Measurements from ENCODE around the gene ZNF350. TPM values are rescaled to one million over a fixed set of nuclear protein-coding genes. Genes with fewer than 3 reads are reported as not detected.
"Not testable (repeated sequence)": the region's sequence is repeated elsewhere in the genome, so short reads cannot be mapped to it uniquely, and the experiment has no call there.

Gene ZNF350
- 1.3 and 1.9 TPM in 2 replicates for total RNA-seq (2014; rRNA removed; shearing (Covaris generic))

DNA sequence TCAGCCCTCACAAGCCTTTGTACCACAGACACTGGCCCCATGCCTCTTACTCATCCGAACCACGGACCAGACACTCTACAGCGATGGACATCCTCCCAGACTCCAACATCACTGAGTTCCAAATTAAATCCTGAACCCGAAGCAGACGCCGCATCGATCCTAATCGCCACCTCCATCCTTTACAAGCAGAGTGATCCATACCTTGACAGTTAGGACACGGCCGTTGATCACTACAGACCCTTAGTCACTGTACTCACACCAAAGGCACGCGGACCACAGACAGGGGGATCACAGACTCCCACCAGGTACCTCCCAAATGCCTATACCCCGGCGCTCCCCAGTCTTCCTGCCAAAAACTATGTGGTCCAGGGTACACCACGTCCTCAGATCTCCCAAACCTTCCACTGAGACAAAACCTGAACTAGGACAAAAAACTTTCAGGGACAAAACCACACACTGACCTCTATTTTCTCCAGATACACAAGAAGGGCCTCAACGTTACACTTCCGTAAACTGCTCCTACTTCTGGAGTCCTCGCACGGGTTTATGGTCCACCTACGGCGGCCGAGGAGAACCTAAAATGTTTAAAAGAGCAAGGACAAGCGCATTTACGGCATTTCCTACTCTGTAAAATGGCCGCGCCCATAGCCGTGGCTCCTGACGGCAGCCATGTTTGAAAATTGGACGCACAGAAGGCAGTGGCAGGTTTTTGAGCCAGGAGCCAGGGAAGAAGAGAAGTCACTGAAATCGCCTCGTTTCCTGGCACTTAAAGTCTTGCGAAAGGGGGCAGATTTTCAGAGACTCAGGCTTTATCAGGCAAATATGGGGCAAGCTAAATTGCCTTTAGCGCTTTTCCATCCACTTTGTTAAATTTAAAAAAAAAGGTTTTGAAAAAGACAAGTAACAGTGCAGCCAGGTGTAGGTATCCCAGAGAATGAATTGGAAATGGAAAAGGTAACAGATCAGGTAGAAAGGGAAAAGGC lies at the start of gene ZNF350:
Gene ZNF350, minus strand, starts transcription at position 532 of the 983 bp plus-strand sequence. CDS start 12,480 bp downstream, outside the sequence.
- DNase-seq (ENCODE audit: low spot score), result peak; percentile 87

DNA sequence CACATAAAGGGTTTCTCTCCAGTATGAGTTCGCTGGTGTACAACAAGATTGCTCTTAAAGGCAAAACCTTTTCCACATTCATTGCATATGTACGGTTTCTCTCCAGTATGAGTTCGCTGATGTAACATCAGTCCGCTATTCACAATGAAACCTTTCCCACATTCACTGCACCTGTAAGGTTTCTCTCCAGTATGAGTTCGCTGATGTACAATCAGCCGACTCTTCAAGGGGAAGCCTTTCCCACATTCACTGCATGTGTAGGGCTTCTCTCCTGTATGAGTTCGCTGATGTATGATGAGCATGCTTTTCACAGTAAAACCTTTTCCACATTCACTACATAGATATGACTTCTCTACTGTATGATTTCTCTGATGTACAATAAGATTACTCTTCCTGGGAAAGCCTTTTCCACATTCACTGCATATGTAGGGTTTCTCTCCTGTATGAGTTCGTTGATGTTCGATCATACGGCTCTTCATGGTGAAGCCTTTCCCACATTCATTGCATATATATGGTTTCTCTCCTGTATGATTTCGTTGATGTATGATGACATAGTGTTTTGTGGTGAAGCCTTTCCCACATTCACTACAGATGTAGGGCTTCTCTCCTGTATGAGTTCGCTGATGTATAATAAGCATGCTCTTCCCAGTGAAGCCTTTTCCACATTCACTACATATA lies 47.5 kb upstream of the ZNF350 start:
- DNase-seq (ENCODE audit: low spot score), result no peak

DNA sequence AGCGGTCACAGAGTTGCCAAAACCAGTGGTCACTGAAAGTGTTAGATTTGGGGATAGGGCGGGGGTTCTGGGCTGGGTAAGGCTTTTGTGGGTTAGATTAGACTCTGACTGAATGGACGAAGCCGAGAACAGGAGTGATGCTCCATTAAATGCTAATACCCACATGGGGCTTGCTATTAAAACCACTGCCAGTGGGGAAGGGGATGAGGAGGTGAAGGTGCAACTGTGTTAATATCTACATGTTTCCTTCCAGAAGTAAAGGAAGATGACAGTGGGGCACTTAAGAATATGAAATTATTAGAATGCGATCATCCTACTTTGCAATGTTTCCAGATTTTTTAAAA lies 42.1 kb upstream of the ZNF350 start:
- no peak for DNase-seq (ENCODE audit: low spot score)

DNA sequence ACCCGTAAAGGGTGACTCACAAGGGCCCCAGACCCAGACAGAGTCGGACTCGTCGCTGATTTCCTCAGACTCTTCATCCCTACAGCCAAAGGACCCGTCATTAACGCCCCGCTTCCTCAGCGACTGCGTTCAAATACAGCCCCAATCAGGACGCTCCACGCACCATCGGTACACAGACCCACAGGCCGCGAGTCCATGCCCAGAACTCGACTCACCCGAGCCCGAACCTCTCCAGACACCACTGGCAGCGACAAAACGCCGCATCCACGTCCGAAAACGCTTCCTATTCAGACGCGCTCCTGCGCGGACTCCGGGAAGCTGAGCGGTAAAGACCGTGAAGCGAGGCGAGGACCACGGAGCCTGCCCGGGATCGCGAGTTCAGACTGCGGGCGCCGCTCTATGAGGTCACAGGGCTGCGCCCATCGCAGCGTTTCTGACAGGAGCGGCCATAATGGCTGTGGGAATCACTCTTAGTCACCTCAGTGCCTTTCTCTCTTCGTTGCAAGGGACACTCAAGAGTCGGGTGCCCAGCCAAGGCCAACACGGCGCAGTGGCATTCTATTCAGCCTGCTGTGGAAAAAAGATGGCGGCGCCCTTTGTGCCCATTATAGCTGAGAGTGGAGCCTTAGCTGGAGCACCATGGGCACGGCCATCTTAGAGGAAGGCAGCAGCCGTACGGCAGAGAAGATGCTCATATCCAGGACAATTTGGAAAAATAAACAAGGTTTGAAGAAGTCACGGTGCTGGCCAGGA lies 41.6 kb upstream of the ZNF350 start, which contains the start of gene ZNF614:
Gene ZNF614, minus strand, starts transcription at position 353 of the 753 bp plus-strand sequence. CDS start 2,634 bp downstream, outside the sequence.
- peak; percentile 97 for DNase-seq (ENCODE audit: low spot score)

DNA sequence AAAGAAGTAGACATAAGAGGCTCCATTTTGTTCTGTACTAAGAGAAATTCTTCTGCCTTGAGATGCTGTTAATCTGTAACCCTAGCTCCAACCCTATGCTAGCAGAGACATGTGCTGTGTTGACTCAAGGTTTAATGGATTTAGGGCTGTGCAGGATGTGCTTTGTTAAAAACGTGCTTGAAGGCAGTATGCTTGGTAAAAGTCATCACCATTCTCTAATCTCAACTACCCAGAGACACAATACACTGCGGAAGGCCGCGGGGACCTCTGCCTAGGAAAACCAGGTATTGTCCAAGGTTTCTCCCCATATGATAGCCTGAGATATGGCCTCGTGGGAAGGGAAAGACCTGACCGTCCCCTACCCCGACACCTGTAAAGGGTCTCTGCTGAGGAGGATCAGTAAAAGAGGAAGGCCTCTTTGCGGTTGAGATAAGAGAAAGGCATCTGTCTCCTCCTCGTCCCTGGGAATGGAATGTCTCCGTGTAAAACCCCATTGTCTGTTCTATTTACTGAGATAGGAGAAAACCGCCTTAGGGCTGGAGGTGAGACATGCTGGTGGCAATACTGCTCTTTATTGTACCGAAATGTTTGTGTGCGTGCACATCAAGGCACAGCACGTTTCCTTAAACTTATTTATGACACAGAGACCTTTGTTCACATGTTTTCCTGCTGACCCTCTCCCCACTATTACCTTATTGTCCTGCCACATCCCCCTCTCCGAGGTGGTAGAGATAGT lies 39.8 kb upstream of the ZNF350 start:
- DNase-seq (ENCODE audit: low spot score), result not testable (repeated sequence)

DNA sequence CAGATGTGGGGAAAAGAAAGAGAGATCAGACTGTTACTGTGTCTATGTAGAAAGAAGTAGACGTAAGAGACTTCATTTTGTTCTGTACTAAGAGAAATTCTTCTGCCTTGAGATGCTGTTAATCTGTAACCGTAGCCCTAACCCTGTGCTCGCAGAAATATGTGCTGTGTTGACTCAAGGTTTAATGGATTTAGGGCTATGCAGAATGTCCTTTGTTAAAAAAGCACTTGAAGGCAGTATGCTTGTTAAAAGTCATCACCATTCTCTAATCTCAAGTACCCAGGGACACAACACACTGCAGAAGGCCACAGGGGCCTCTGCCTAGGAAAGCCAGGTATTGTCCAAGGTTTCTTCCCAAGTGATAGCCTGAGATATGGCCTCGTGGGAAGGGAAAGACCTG lies 37.8 kb upstream of the ZNF350 start:
- DNase-seq (ENCODE audit: low spot score), result not testable (repeated sequence)

DNA sequence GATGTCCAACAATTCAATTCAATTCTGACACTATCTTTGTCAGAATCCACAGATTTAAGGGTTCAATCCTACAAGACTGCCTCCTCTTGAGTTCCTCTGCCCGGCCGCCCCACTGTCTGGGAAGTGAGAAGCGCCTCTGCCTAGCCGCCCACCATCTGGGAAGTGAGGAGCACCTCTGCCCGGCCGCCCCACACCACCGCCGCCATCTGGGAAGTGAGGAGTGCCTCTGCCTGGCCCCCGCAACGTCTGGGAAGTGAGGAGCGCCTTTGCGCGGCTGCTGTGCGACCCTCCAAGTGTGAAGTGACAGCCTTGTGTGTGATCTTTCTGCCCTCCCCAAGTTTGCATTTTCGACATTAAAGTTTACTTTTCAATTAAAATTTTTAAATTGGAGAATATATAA lies 35.6 kb upstream of the ZNF350 start:
- DNase-seq (ENCODE audit: low spot score), result no peak

DNA sequence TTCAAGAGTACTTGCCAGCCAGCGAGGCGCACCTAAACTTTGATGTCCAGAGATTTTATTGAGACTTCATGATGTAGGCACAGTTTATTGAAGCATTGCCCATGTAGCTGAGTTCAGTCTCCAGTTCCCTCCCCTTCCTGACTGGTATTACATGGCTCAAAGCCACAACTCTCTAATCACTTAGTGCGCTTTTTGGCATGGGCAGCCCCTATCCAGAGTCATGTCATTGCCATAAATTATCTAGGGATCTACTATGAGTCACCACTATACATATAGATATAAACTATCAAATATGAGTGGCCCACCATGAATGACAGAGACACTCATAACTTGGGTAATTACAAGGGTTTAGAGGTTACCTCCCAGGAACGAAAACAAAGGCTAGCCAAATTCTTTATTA lies 33.9 kb upstream of the ZNF350 start:
- DNase-seq (ENCODE audit: low spot score), result no peak

DNA sequence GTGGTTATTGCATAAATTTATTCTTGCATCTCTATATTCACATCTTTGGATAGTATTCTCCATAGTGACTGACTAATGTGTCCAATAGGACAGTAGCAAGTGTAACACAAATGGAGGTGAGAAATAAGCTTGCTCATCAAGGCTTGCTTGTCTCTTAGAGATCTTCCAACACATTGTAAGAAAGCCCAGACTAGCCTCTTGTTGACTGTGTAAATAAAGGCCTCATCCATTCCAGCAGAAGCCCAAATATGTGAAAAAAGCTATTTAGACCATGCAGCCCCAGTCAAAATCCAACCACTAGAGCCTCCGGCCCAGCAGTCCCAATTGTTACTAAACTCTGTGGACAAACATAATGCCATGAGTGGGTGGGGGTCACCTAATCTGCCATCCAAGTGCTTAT lies 24.0 kb upstream of the ZNF350 start:
- DNase-seq (ENCODE audit: low spot score), result no peak

DNA sequence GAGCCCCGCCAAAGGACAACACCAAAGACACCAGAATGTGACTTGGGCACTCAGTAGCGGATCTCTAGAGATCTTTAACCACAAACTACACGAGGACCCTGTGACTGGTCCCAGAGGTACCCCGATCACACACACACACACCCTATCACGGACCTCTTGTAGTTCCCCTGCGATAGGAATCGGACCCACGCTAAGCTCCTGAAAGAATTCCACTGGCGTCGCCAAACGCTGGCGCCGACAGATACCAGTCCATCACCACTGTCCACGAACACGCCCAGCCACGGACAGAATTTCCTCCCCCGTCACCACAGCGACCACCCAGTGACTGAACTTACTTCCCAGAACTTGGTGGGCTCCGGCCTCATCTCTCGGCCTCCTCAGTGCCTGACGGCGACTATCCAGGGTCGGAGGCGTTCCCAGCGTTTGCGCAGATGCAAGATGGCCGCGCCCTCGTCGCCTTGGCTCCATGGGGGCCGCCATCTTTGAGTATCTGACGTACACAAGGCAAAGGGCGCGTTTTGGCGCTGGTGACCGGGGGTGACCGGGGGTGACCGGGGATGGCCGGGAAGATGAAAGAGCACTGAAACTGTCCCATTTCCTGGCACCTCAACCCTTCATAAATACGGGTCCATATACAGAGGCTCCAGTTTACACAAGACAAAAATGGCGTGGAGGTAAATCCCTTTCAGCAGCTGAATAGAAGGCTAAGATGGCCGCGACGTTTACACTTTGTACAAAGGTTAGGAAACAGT lies 21.3 kb upstream of the ZNF350 start, which contains the start of gene ZNF615:
Gene ZNF615, minus strand, starts transcription at position 406 of the 752 bp plus-strand sequence. CDS start 4,500 bp downstream, outside the sequence.
- DNase-seq (ENCODE audit: low spot score), result no peak

DNA sequence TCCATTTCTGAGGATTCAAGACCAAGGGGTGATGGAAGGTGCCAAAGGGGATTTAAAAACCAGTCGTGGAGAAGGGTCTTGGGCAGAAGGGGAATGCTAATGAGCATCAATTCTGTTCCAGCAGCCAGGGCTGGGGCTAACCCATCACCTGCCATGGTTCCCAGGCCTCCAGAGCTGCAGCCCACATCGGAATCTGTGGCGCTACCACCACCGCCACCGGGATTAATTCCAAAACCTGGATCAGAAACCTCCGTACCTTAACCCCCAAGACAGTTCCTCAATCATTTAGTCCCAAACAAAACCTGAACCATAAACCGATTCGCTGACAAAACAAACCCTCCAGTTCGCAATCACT lies 20.8 kb upstream of the ZNF350 start:
- DNase-seq (ENCODE audit: low spot score), result no peak

DNA sequence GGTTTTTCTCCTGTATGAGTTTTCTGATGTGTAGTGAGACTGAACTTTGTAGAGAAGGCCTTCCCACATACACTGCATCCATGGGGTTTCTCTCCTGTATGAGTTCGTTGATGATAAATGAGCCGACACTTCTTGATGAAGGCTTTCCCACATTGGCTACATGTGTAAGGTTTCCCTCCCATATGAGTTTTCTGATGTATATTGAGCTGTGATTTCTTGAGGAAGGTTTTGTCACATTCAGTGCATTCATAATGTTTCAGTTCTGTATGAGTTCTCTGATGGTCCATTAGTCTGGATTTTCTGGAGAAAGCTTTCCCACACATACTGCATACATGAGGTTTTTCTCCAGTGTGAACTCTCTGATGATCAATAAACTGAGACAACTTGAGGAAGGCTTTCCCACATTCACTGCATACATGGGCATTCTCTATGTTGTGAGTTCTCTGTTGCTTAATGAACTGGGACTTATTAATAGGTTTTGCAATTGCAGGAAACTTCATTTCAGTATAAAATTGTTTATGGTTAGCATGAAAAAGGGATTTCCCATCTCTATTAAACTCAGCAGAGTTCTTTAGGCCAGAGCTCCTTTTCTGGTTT lies 7.5 kb upstream of the ZNF350 start:
- DNase-seq (ENCODE audit: low spot score), result no peak

DNA sequence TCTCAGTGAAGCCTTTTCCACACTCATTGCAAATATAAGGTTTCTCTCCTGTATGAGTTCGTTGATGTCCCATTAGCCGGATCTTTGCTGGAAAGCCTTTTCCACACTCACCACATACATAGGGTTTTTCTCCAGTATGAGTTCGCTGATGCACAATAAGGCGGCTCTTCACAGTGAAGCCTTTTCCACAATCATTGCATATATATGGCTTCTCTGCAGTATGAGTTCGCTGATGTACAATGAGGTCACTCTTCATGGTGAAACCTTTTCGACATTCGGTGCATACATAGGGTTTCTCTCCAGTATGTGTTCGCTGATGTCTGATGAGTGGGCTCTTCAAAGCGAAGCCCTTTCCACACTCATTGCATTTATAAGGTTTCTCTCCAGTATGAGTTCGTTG lies 6.8 kb upstream of the ZNF350 start:
- DNase-seq (ENCODE audit: low spot score), result no peak

DNA sequence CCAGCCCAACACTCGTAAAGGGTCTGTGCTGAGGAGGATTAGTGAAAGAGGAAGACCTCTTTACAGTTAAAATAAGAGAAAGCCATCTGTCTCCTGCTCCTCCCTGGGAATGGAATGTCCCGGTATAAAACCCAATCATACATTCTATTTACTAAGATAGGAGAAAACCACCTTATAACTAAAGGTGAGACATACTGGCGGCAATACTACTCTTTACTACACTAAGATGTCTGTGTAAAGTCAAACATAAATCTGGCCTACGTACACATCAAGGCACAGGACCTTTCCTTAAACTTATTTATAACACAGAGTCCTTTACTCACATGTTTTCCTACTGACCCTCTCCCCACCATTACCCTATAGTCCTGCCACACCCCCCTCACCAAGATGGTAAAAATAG lies 3.3 kb downstream of the ZNF350 start:
- no peak for DNase-seq (ENCODE audit: low spot score)

DNA sequence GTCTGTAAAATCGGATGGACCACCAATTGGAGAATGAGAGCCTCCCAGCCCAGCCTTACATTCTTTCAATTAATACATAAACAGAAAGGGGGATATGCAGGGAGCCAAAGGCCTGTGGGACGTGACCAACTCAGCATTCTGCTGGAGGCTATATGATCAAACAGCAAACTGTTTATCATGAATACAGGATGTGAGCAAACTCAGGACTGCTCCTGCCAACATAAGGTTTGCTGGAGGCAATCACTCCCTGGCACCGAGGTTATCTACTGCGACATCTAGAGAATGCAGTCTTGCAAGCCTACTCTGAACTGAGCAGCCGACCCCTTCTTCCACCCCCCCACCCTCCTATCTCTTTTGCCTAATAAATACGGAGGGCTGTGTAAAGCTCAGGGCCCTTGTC lies 5.7 kb downstream of the ZNF350 start:
- not testable (repeated sequence) for DNase-seq (ENCODE audit: low spot score)

DNA sequence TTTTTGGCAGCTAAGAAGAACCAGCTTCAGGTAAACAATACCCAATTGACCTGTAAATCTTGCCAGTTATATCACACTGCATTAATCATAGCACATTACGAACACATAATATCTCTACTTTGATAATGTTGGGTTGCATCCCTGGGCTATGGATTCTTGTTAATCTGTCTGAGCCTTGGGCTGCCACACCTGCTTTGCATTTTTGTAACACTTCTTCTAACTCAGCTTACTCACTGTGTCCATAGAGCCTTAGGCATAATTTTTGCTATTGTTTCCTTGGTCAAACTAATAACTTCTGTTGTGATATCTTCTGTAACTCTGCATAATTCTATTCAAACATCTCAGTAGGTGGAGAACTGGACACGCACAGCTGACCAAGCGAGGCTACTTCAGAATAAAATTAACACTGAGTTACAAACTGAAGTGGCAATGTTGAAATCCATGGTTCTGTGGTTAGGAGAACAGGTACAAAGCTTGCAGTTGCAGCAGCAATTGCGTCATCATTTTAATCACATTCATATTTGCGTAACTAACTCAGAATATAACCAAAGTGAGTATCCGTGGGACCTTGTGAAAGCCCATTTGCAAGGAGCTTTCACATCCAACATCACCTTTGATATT lies 6.4 kb downstream of the ZNF350 start:
- no peak for DNase-seq (ENCODE audit: low spot score)

DNA sequence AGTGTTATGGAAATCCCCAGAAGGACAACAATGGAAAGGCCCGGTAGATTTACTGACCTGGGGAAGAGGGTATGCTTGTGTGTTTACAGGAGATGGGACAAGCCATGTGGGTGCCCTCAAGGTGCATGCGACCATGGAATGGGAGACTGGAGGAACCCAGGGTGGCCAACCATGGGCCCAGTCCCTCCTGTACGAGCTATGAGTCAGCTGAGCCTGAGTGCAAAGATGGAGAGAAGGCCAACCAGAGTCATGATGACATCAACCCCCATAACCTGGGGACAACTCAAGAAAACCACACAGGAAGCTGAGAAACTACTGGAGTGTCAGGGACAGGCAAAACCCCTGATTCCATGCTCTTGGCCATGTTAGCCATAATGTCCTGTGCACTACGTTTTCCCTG lies 7.8 kb downstream of the ZNF350 start:
- no peak for DNase-seq (ENCODE audit: low spot score)

DNA sequence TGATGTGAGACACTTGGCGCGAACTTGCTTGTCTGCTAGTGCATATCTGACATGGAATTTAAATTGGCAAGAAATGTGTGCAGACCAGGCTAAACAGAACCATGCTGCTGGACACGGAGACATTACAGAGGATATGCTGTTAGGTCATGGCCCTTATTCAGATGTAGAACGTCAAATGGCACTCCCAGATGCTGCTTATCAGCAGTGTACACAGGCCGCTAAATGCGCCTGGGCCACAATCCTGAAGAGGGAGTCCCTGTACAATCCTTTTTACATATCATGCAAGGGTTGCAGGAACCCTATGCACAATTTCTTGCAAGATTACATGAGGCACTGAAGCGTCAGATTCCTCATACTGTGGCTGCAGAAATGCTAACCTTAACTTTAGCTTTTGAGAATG lies 9.3 kb downstream of the ZNF350 start:
- DNase-seq (ENCODE audit: low spot score), result no peak

DNA sequence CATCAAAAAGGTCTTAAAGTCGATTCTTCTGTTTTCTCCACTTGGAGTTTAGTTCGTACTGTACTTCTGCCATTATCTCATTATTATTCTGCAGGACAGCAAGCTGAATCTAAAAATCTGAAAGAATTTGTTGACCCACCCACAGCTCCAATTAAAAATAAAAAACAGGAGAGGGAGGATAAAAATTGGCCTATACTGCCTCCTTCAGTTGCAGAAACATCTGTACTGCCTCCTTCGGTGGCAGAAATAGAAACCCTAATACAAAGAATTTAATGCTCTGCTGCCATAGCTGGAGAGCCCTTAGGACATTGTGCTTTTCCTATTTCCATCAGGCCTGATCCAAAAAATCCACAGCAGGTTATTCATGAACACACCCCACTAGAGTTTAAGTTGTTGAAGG lies 9.8 kb downstream of the ZNF350 start:
- no peak for DNase-seq (ENCODE audit: low spot score)

DNA sequence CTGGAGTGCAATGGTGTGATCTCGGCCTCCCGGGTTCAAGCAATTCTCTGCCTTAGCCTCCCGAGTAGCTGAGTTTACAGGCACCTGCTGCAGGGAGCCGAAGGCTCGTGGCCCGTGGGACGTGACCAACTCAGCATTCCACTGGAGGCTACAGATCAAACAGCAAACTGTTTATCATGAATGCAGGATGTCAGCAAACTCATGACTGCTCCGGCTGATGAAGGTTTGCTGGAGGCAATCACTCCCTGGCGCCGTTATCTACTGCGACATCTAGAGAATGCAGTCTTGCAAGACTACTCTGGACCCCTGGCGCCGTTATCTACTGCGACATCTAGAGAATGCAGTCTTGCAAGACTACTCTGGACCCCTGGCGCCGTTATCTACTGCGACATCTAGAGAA lies 10.9 kb downstream of the ZNF350 start:
- not testable (repeated sequence) for DNase-seq (ENCODE audit: low spot score)
